Measurements from ENCODE around the gene GTPBP4.

Gene GTPBP4

GRCh38 chr10:1047937-1048336 lies 59.7 kb downstream of the GTPBP4 start:
- no peak for FAIRE-seq
- DNase-seq (ENCODE audit: insufficient read length, low spot score), result no peak
- no peak for TF ChIP-seq CTCF (IDR thresholded peaks at IDR 0.05; ENCODE audit: insufficient read depth, missing control alignments)

DNA sequence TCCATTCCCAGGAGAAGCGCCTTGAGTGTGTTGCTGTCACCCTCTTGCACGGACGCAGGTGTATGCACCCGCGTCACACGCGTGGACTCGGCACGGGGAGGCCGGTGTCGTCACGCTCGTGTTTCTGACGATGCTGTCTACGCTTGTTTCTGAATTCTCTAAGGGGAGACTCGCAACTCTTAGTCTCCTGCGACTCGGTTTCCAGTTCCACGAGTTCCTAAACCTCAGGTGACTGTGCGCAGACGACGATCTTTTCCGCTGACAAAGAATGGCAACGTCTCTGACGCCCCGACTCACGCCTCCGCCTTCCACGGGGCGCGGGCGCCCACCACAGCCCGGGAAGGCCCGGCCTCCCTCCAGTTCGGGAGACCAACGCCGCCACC lies 60.1 kb downstream of the GTPBP4 start:
- FAIRE-seq (no peak), DNase-seq (ENCODE audit: insufficient read length, low spot score) (no peak)
- TF ChIP-seq CTCF (IDR thresholded peaks at IDR 0.05; ENCODE audit: insufficient read depth, missing control alignments), result no peak

GRCh38 chr10:1048732-1049424 lies 60.6 kb downstream of the GTPBP4 start, which contains the start of gene IDI1:
Gene IDI1 (minus strand): TSS chr10:1049119. CDS start chr10:1049003, 116 bp downstream.
- DNase-seq (ENCODE audit: insufficient read length, low spot score), result peak; percentile 79
- TF ChIP-seq CTCF (IDR thresholded peaks at IDR 0.05; ENCODE audit: insufficient read depth, missing control alignments), result no peak
- FAIRE-seq, result no peak

- FAIRE-seq, result no peak
These were observed 61.3 kb downstream of the GTPBP4 start for GRCh38 chr10:1049425-1049958.

DNA sequence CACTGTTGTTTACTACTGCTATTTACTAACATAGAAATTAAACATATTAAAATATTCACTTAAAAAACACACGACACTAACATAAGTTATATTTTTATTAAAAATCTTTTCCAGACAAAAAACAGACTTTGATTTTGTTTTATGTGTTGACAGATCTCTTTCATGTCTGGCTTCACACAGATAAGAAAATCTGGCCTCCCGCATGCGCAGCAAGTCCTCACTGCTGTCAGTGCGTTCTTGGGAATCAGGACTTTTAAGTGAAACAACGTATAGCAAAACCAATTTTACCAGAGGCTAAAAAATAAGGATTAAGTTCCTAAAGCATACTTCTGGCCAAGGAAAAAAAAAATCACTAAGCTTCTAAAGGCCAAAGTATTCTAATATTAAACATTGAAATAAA lies 61.9 kb downstream of the GTPBP4 start:
- TF ChIP-seq CTCF (IDR thresholded peaks at IDR 0.05; ENCODE audit: insufficient read depth, missing control alignments), result no peak
- no peak for FAIRE-seq
- no peak for DNase-seq (ENCODE audit: insufficient read length, low spot score)

More at GRCh38 chr10:1049425-1049958, 61.3 kb downstream of the GTPBP4 start:
- TF ChIP-seq CTCF (IDR thresholded peaks at IDR 0.05; ENCODE audit: insufficient read depth, missing control alignments), result no peak
- DNase-seq (ENCODE audit: insufficient read length, low spot score), result peak; percentile 84

GRCh38 chr10:1050554-1050953 lies 62.3 kb downstream of the GTPBP4 start:
- no peak for TF ChIP-seq CTCF (IDR thresholded peaks at IDR 0.05; ENCODE audit: insufficient read depth, missing control alignments)
- FAIRE-seq (no peak), DNase-seq (ENCODE audit: insufficient read length, low spot score) (no peak)

- no peak for DNase-seq (ENCODE audit: insufficient read length, low spot score)
- no peak for FAIRE-seq
- TF ChIP-seq CTCF (IDR thresholded peaks at IDR 0.05; ENCODE audit: insufficient read depth, missing control alignments), result no peak
These were observed 66.5 kb downstream of the GTPBP4 start for GRCh38 chr10:1054684-1055083.
